WERI-Rb-1 (cell line): ENCODE results near the gene PIP4K2A.

Experiments
- DNase-seq: peaks from one replicate; pipeline ENCODE4 v3.0.0-alpha.2; 2020
- H3K27ac ChIP-seq: fragments of 250-450 bp; sonication (Bioruptor Pico); 2 replicates; pipeline ENCODE4 v1.5.1; 2020; ENCODE audit warnings: mild to moderate bottlenecking, moderate library complexity
- H3K27me3 ChIP-seq: fragments of 250-450 bp; sonication (Bioruptor Pico); 2 replicates; pipeline ENCODE4 v1.5.1; 2021; ENCODE audit warnings: mild to moderate bottlenecking, low read depth, moderate library complexity; ENCODE audit not compliant: insufficient read depth, severe bottlenecking
- H3K36me3 ChIP-seq: fragments of 250-450 bp; sonication (Bioruptor Pico); 2 replicates; pipeline ENCODE4 v1.5.1; 2020; ENCODE audit warnings: mild to moderate bottlenecking, moderate library complexity
- H3K4me3 ChIP-seq: 2 replicates; pipeline ENCODE4 v1.5.1; 2011; ENCODE audit warnings: low read depth, mild to moderate bottlenecking, control low read depth, low read length
- H3K9me3 ChIP-seq: fragments of 250-450 bp; sonication (Bioruptor Pico); 2 replicates; pipeline ENCODE4 v1.5.1; 2021; ENCODE audit warnings: mild to moderate bottlenecking, moderate library complexity; ENCODE audit not compliant: severe bottlenecking
- CTCF ChIP-seq: IDR thresholded peaks from 2 replicates; pipeline ENCODE4 v1.5.1; 2011; ENCODE audit warnings: low read depth, mild to moderate bottlenecking, control low read depth, inconsistent platforms, low read length

The PIP4K2A gene

DNA sequence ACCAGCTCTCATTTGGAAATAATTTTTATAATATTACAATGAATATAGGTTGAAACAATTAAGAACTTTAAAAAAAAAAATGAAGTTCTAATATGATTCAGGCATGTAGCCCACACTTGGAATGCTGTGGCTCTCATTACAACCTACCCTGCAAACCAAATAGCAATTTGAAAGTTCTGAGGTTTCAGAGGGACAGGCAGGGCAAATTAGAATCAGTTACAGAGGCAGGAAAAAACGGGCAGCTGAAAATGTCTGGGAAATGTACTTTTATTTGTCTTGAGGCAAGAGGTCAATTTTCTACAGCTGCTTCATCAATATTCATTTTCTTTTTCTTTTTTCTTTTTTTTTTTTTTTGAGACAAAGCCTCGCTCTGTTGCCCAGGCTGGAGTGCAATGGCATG lies 95.3 kb downstream of the PIP4K2A start:
- Histone ChIP-seq H3K27me3 (no peaks in the 10 kb centered on the region), H3K27ac (no peak overlapping the region), H3K4me3 (no peak overlapping the region), H3K36me3 (no peaks in the 10 kb centered on the region), H3K9me3 (no peaks in the 10 kb centered on the region)
- TF ChIP-seq CTCF = no peak
- DNase-seq = no peak

DNA sequence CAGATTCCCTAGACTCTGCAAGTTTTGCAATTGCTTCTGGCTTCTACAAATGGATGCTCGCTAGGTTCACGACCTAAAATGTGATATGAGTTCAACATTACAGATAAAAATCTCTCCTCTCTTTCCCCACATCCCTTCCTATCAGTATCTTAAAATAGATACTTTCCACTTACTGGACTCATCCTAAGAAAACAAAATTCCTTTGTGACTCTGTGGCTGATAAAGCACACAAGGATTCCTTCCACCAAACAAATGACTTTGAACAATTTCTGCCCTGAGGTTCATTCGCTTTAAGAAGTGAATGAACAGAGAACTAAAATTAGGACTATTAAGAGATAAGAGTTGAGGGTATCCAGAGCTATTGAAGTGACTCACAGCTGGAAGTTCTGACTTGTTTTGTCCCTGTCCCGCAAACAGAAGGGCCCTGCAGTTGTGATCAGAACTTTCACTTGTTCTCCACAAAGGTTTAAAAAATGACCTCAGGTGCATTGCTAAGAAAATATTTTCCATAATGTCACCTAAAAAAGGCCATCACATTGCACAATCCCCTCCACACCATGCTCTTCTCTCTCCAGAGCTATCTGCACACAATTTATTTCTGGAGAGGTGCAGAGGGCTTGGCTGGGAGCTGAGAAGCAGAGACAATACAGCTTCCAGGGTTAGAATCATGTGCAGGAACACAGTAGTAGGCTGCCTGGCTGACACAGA lies 96.1 kb downstream of the PIP4K2A start:
- H3K27me3 ChIP-seq = no peaks in the 10 kb centered on the region
- no peak for TF ChIP-seq CTCF
- H3K36me3 ChIP-seq = no peaks in the 10 kb centered on the region
- no peak overlapping the region for H3K27ac ChIP-seq
- H3K9me3 ChIP-seq = no peaks in the 10 kb centered on the region
- DNase-seq = no peak
- H3K4me3 ChIP-seq = no peak overlapping the region

DNA sequence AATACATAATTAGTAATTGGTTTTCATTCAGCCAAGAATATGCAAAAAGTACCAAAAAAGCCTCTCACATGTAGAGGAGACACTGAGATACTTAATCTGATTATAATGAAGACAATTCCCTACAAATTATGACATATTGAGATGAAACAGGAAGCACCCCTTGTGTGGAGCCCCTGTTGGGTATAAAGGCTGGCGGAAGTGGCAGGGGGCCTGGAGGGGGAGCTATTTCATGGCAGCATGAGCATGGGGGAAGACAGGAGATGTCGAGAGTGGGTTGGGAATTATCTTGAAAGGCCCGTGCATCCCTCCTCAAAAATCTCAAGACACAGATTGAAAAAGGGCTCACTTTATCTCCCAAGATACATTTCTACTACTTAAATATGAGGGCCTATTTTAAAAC lies 96.9 kb downstream of the PIP4K2A start:
- no peaks in the 10 kb centered on the region for H3K36me3 ChIP-seq
- DNase-seq = no peak
- TF ChIP-seq CTCF = no peak
- H3K4me3 ChIP-seq = no peak overlapping the region
- no peaks in the 10 kb centered on the region for H3K9me3 ChIP-seq
- no peaks in the 10 kb centered on the region for H3K27me3 ChIP-seq
- H3K27ac ChIP-seq = no peak overlapping the region

- Histone ChIP-seq H3K9me3 (no peaks in the 10 kb centered on the region), H3K27me3 (no peaks in the 10 kb centered on the region), H3K4me3 (no peak overlapping the region), H3K27ac (no peak overlapping the region), H3K36me3 (no peaks in the 10 kb centered on the region)
- no peak for TF ChIP-seq CTCF
- DNase-seq = no peak
Measured at GRCh38 chr10:22617051-22617450, 97.3 kb downstream of the PIP4K2A start.

DNA sequence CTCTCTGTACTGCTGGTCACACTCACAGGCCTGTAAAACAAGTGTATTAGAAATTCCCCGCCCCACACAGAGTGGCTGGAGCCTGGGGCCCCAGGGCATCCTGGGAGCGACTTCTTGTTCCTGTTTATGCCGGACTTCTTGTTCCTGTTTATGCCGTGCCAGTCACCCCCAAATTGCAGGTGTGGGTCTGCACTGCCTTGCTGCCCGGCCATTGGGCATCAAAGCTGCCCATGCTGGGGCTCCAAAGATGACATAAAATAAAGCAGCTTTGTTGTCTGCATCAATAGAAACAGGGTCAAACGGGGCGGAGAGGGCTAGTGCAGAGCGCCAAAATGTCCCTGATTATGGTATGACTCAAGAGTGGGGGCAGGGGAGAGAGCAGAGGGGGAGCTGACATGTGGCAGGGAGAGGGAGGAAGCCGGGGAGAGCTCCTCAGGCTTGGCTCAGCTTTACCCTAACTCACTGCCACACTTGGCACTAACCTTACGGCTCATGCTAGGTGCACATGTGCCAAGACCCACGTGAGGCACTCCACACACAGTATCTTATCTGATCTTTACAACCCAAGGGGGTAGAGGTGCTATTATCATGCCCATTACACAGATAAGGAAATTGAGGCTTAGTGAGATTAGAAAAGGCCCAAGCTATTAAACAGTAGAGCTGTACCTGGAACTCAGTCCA lies 98.4 kb downstream of the PIP4K2A start:
- no peak overlapping the region for H3K4me3 ChIP-seq
- no peak for DNase-seq
- no peak for TF ChIP-seq CTCF
- no peaks in the 10 kb centered on the region for H3K27me3 ChIP-seq
- H3K9me3 ChIP-seq = no peaks in the 10 kb centered on the region
- no peaks in the 10 kb centered on the region for H3K36me3 ChIP-seq
- H3K27ac ChIP-seq = no peak overlapping the region
